ENCODE measurements around the gene PRRX2.

The PRRX2 gene

GRCh38 chr9:129751841-129752801 lies 86.7 kb downstream of the PRRX2 start:
- no peak for DNase-seq (ENCODE audit: extremely low read depth, low read depth)
- TF ChIP-seq CTCF (IDR thresholded peaks at IDR 0.05; ENCODE audit: low read depth, low read length) = no peak

GRCh38 chr9:129752900-129753729 lies 87.7 kb downstream of the PRRX2 start, which contains the start of gene PTGES:
PTGES (minus strand) TSS chr9:129753042; CDS start chr9:129753012, 30 bp downstream.
- TF ChIP-seq CTCF (IDR thresholded peaks at IDR 0.05; ENCODE audit: low read depth, low read length) = no peak
- DNase-seq (ENCODE audit: extremely low read depth, low read depth) = peak; percentile 60

- TF ChIP-seq CTCF (IDR thresholded peaks at IDR 0.05; ENCODE audit: low read depth, low read length) = no peak
- DNase-seq (ENCODE audit: extremely low read depth, low read depth) = no peak
Measured at GRCh38 chr9:129755151-129755550, 89.7 kb downstream of the PRRX2 start.

DNA sequence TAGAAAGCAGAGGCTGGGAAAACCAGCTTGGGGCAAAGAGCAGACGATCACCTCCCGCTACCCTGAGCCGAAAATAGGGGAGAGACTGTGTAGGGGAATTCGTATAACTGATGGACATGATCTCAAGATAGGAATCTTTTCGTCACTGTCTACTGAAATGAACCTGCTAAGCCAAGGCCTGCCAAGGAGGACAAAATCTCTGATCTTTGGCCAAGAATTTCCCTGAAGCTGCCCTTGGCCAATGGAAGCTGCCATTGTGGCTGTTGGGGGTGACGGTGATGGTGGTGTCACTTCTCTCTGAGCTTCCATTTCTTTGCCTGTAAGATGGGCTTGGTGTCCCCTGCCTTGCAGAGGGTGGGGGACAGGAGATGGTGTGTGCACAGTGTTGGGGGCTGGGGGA lies 90.7 kb downstream of the PRRX2 start:
- DNase-seq (ENCODE audit: extremely low read depth, low read depth) = no peak
- no peak for TF ChIP-seq CTCF (IDR thresholded peaks at IDR 0.05; ENCODE audit: low read depth, low read length)

DNA sequence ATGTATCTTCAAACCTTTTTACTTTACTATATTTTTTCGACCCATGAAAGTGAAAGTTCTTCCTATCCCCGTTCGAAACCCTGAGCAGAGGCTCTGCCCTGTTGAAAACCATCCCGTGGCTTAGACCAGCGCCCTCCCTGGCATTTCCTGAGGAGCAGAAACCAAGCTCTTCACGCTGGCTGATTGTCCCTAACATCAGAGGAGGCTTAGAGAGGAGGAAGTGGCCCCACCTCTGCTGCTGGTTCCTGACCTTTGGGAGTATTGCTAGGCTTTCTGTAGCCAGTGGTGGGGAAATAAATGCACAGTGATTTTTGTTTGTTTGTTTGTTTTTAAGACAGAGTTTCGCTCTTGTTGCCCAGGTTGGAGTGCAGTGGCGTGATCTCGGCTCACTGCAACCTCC lies 91.6 kb downstream of the PRRX2 start:
- DNase-seq (ENCODE audit: extremely low read depth, low read depth) = no peak
- TF ChIP-seq CTCF (IDR thresholded peaks at IDR 0.05; ENCODE audit: low read depth, low read length) = no peak

DNA sequence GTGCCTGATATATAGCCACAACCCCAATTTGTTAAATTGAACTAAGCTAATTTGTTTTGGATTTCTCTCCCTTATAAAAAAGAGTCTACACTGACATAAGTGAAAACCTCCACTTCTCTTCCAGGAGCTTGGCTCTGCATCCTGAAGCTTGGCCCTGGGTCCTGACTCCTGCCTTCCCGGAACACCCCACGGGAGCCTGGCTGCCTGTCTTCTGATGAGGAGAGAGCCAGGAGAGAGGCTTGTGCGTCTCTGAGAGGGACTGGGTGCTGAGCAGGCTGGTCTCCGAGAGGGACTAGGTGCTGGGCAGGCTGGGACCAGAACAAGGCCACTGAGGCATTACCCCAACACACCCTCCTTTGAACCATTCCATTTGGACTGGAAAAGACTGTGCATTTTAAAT lies 93.9 kb downstream of the PRRX2 start:
- TF ChIP-seq CTCF (IDR thresholded peaks at IDR 0.05; ENCODE audit: low read depth, low read length) = no peak
- no peak for DNase-seq (ENCODE audit: extremely low read depth, low read depth)
